Transverse colon (tissue), 4 donors: Measurements from ENCODE around the gene PIGS.

Experiments
- CTCF ChIP-seq, 5 experiments: fragments of 200-600 bp in 3 of 5; fragments of 450-650 bp in 2 of 5; sonication (generic) in 3 of 5; IDR thresholded peaks; 1 replicate in 2 of 5; 2 replicates in 3 of 5; pipeline ENCODE4 v1.5.1; 2016 to 2017; ENCODE audit warnings: antibody characterized with exemption in 5 of 5, inconsistent platforms in 3 of 5, mild to moderate bottlenecking in 2 of 5, moderate library complexity in 1 of 5
- EP300 ChIP-seq: sonication (generic); formaldehyde crosslinking; IDR thresholded peaks from one replicate; pipeline ENCODE4 v1.6.1; 2017; ENCODE audit warnings: antibody characterized with exemption, low read depth
- POLR2A ChIP-seq: fragments of 450-650 bp; IDR thresholded peaks from one replicate; pipeline ENCODE4 v1.6.1; 2016; ENCODE audit warnings: antibody characterized with exemption, mild to moderate bottlenecking, moderate library complexity
- POLR2AphosphoS5 ChIP-seq, 3 donors: sonication (generic); formaldehyde crosslinking; IDR thresholded peaks; one replicate each; pipeline ENCODE4 v1.6.1; 2016; ENCODE audit warnings: antibody characterized with exemption in 3 of 3

GRCh38 chr17:28508211-28508724 is 63.1 kb downstream of the PIGS start:
- TF ChIP-seq POLR2A: no peak
- no peak for TF ChIP-seq CTCF (IDR thresholded peaks at IDR 0.05)
- TF ChIP-seq EP300: no peak
- no peak for TF ChIP-seq POLR2AphosphoS5 (IDR thresholded peaks at IDR 0.05)
